Smooth muscle cell (in vitro differentiated cells): ENCODE results near the gene ULK3. TPM values are rescaled to one million over a fixed set of nuclear protein-coding genes. Genes with fewer than 3 reads are reported as not detected.

ENCODE experiments used
- DNase-seq: peaks from one replicate; lab custom pipeline; 2025; ENCODE audit not compliant: unreplicated experiment; lab: John Stamatoyannopoulos, UW
- H2AFZ ChIP-seq: fragments of 200-600 bp; sonication (generic); 2 replicates; pipeline ENCODE4 v1.6.0; 2016; ENCODE audit warnings: antibody characterized with exemption, low read depth, mild to moderate bottlenecking
- H3F3A ChIP-seq: fragments of 200-600 bp; sonication (generic); 2 replicates; pipeline ENCODE4 v1.6.0; 2017; ENCODE audit warnings: antibody characterized with exemption, low read depth
- H3K27ac ChIP-seq: fragments of 200-600 bp; sonication (generic); 2 replicates; pipeline ENCODE4 v1.5.1; 2016; ENCODE audit warnings: low read depth, mild to moderate bottlenecking
- H3K27me3 ChIP-seq: fragments of 200-600 bp; sonication (generic); 2 replicates; pipeline ENCODE4 v1.6.1; 2016; ENCODE audit warnings: low read depth, mild to moderate bottlenecking
- H3K36me3 ChIP-seq: fragments of 200-600 bp; sonication (generic); 2 replicates; pipeline ENCODE4 v1.5.1; 2016; ENCODE audit warnings: low read depth
- H3K4me1 ChIP-seq: fragments of 200-600 bp; sonication (generic); 2 replicates; pipeline ENCODE4 v1.5.1; 2016; ENCODE audit warnings: low read depth
- H3K4me2 ChIP-seq: fragments of 200-600 bp; sonication (generic); 2 replicates; pipeline ENCODE4 v1.6.0; 2016; ENCODE audit warnings: mild to moderate bottlenecking
- H3K4me3 ChIP-seq: fragments of 200-600 bp; sonication (generic); 2 replicates; pipeline ENCODE4 v1.5.1; 2016; ENCODE audit warnings: mild to moderate bottlenecking
- H3K79me2 ChIP-seq: fragments of 200-600 bp; sonication (generic); 2 replicates; pipeline ENCODE4 v1.6.0; 2016; ENCODE audit warnings: low read depth, mild to moderate bottlenecking
- H3K9ac ChIP-seq: fragments of 200-600 bp; sonication (generic); 2 replicates; pipeline ENCODE4 v1.6.0; 2016; ENCODE audit warnings: low read depth
- H3K9me3 ChIP-seq: fragments of 200-600 bp; sonication (generic); replicated peaks from 2 replicates; pipeline ENCODE4 v1.5.1; 2016; ENCODE audit warnings: low read depth
- H4K20me1 ChIP-seq: fragments of 200-600 bp; sonication (generic); 2 replicates; pipeline ENCODE4 v1.6.0; 2016; ENCODE audit warnings: low read depth
- CTCF ChIP-seq: fragments of 200-600 bp; sonication (generic); IDR thresholded peaks from 2 replicates; pipeline ENCODE4 v1.5.1; 2017; ENCODE audit warnings: borderline replicate concordance, mild to moderate bottlenecking, antibody characterized with exemption; ENCODE audit not compliant: insufficient read depth, poor library complexity, severe bottlenecking
- WGBS: methylation state at CpG from one replicate; pipeline ENCODE4 v1.1.7; 2016; ENCODE audit warnings: low lambda C conversion rate; 5-methylcytosine and 5-hydroxymethylcytosine counted together
- polyA plus RNA-seq: library from polyadenylated mRNA; unstranded; fragments of >200 nt; fragmentation: Nextera tagmentation; extraction: Ambion mirVana; gene quantifications from 2 replicates; pipeline ENCODE4 v1.2.1, GENCODE V29; 2016
- total RNA-seq: library from RNA; depleted of rRNA; stranded (reverse); fragments of >200 nt; gene quantifications from 2 replicates; pipeline ENCODE4 v1.2.3, GENCODE V29; 2014

The ULK3 gene
- total and polyA plus RNA-seq, 2 experiments from 2014 or later, result 14.2 to 20.8 TPM

GRCh38 chr15:74821091-74821789 lies 21.7 kb downstream of the ULK3 start:
- WGBS, result 61% methylated on average over 11 of the region's 11 CpGs

GRCh38 chr15:74820056-74820455 lies 22.9 kb downstream of the ULK3 start:
- H3K9ac ChIP-seq, result no peak overlapping the region
- TF ChIP-seq CTCF, result no peak
- H4K20me1 ChIP-seq, result no peaks in the 10 kb centered on the region
- H3K4me1 ChIP-seq, result peaks cover 13% of the 10 kb centered on the region
- H3K4me3 ChIP-seq, result no peak overlapping the region
- 93% methylated on average over 5 of the region's 5 CpGs for WGBS
- no peak overlapping the region for H2AFZ ChIP-seq
- H3K27ac ChIP-seq, result no peak overlapping the region
- H3K79me2 ChIP-seq, result no peaks in the 10 kb centered on the region
- peaks cover 12% of the 10 kb centered on the region for H3K27me3 ChIP-seq
- no peak overlapping the region for H3K4me2 ChIP-seq
- no peak for DNase-seq
- H3F3A ChIP-seq, result no peaks in the 10 kb centered on the region
- H3K36me3 ChIP-seq, result no peaks in the 10 kb centered on the region
- H3K9me3 ChIP-seq, result no peaks in the 10 kb centered on the region

More at GRCh38 chr15:74821091-74821789, 21.7 kb downstream of the ULK3 start:
- Histone ChIP-seq H3K79me2 (no peaks in the 10 kb centered on the region), H3K9ac (no peak overlapping the region), H3F3A (no peaks in the 10 kb centered on the region), H2AFZ (no peak overlapping the region), H3K27me3 (peaks cover 23% of the 10 kb centered on the region), H3K36me3 (no peaks in the 10 kb centered on the region), H3K4me1 (peaks cover 15% of the 10 kb centered on the region), H3K4me3 (no peak overlapping the region), H3K9me3 (no peaks in the 10 kb centered on the region), H3K27ac (no peak overlapping the region), H3K4me2 (no peak overlapping the region), H4K20me1 (no peaks in the 10 kb centered on the region)
- no peak for TF ChIP-seq CTCF
- no peak for DNase-seq

- no peaks in the 10 kb centered on the region for H3F3A ChIP-seq
- H3K4me3 ChIP-seq, result no peak overlapping the region
- no peaks in the 10 kb centered on the region for H3K9me3 ChIP-seq
- peak overlapping the region; percentile 56 for H3K27ac ChIP-seq
- no peaks in the 10 kb centered on the region for H3K27me3 ChIP-seq
- 40% methylated on average over 9 of the region's 9 CpGs for WGBS
- DNase-seq, result no peak
- TF ChIP-seq CTCF, result no peak
- no peak overlapping the region for H2AFZ ChIP-seq
- H3K9ac ChIP-seq, result no peak overlapping the region
- no peaks in the 10 kb centered on the region for H3K36me3 ChIP-seq
- H3K4me2 ChIP-seq, result no peak overlapping the region
- no peaks in the 10 kb centered on the region for H3K79me2 ChIP-seq
- H4K20me1 ChIP-seq, result no peaks in the 10 kb centered on the region
- H3K4me1 ChIP-seq, result peaks cover 13% of the 10 kb centered on the region
Measured at GRCh38 chr15:74817370-74817737, 25.6 kb downstream of the ULK3 start.
